Heart right ventricle (tissue), 16 donors: ENCODE results near the gene SARS1. TPM values are rescaled to one million over a fixed set of nuclear protein-coding genes. Genes with fewer than 3 reads are reported as not detected.

Experiments
- ATAC-seq, 8 donors: fragments of 200-7000 bp; cut with Tn5 transposase; one replicate each; pipeline ENCODE4 v1.9.1; 2020; ENCODE audit warnings: mild to moderate bottlenecking in 8 of 8, moderate library complexity in 8 of 8, moderate number of reproducible peaks in 1 of 8
- DNase-seq, 2 donors: peaks; one replicate each; pipeline ENCODE4 v3.0.0-alpha.2; 2020
- H3K27ac ChIP-seq, 10 donors: fragments of 200-600 bp; sonication (generic) in 2 of 10; one replicate each; pipeline versions ENCODE4 v1.5.0 to v1.8.0; 2020 to 2022; ENCODE audit warnings: mild to moderate bottlenecking in 3 of 10
- H3K27me3 ChIP-seq, 7 donors: fragments of 200-600 bp; one replicate each; pipeline ENCODE4 v1.8.0; 2021 to 2022; ENCODE audit warnings: mild to moderate bottlenecking in 2 of 7
- H3K36me3 ChIP-seq, 9 donors: fragments of 200-600 bp; sonication (generic) in 1 of 9; one replicate each; pipeline versions ENCODE4 v1.5.0 to v1.8.0; 2020 to 2022; ENCODE audit warnings: mild to moderate bottlenecking in 2 of 9
- H3K4me1 ChIP-seq, 9 donors: fragments of 200-600 bp; sonication (generic) in 1 of 9; one replicate each; pipeline versions ENCODE4 v1.5.0 to v1.8.0; 2020 to 2022; ENCODE audit warnings: mild to moderate bottlenecking in 4 of 9
- H3K4me3 ChIP-seq, 10 donors: fragments of 200-600 bp; sonication (generic) in 2 of 10; one replicate each; pipeline versions ENCODE4 v1.5.0 to v1.8.0; 2020 to 2022; ENCODE audit warnings: mild to moderate bottlenecking in 7 of 10, moderate library complexity in 2 of 10
- H3K9me3 ChIP-seq, 11 donors: fragments of 200-600 bp in 10 of 11; sonication (generic) in 2 of 11; one replicate each; pipeline versions ENCODE4 v1.5.0 to v1.8.0; 2013 to 2022; ENCODE audit warnings: mild to moderate bottlenecking in 2 of 11, control low read depth in 1 of 11, moderate library complexity in 1 of 11
- WGBS, 2 donors: extraction: QIAGEN DNeasy Blood & Tissue Kit; methylation state at CpG; one replicate each; pipeline ENCODE4 v1.1.7; 2013; ENCODE audit warnings: inconsistent platforms in 1 of 2; 5-methylcytosine and 5-hydroxymethylcytosine counted together
- intact Hi-C, 10 donors: fragments of 100-400 bp; cut with DNase I; formaldehyde crosslinking; loops; one replicate each; pipeline versions ENCODE4 v1.11.1 to v1.14.2; 2022
- polyA plus RNA-seq, 2 donors: library from polyadenylated mRNA; stranded (reverse); fragments of 200-250 nt; gene quantifications; one replicate each; pipeline ENCODE4 v1.2.3, GENCODE V29; 2013
- total RNA-seq, 10 donors: library from RNA; stranded (reverse); fragmentation: NEBNext Ultra II Directional in 3 of 10; extraction: Animal tissue kit (Norgen Biotek cat#: 25700) in 3 of 10; gene quantifications; one replicate each; pipeline versions ENCODE4 v1.2.1 to v1.2.4, GENCODE V29; 2021 to 2023
- TF ChIP-seq, protein P1 (sequence below), 9 donors: fragments of 200-600 bp; sonication (generic) in 2 of 9; IDR thresholded peaks; one replicate each; pipeline versions ENCODE4 v1.5.0 to v1.8.0; 2021 to 2022; ENCODE audit warnings: antibody characterized with exemption in 9 of 9, mild to moderate bottlenecking in 5 of 9, moderate library complexity in 1 of 9
- donor health status: Arrhythmogenic right ventricular cardiomyopathy.
- donor health status: ischemic (EF 13 %, LVEDD 7.1; RV severe dilation, severe dysfunction).
- donor health status: healthy with polysubstance abuse.
- donor health status: DM: no; HTN: yes; CAD: no.
- donor health status: DM: no; HTN: no; CAD: no.
- donor health status: ischemic (EF 25% LVEDD 6.9; RV normal size, moderate dysfunction).
- donor health status: ischemic (EF 25% LVEDD 5.7; RV mildly dilated, moderate dysfunction).
- donor health status: healthy.
- donor health status: DM: yes; HTN: yes; CAD: no.
- donor health status: Ischemic cardiomyopathy.
- donor health status: ischemic (EF 35%, LVEDD 5.7; RV mildly dilated, moderate dysfunction).
- donor health status: nonischemic (EF 11% LVEDD 7.7; RV severe dilation, severe dysfunction).
- donor health status: DM: yes; HTN: yes; CAD: no.
- donor health status: PGD.
- donor health status: ischemic (EF 29% LVEDD 5.4; RV normal size, mild dysfunction).
- donor health status: nonischemic (EF 23%, LVEDD 6.1; RV moderate dilation, normal function).

SARS1 gene
- total and polyA plus RNA-seq, 12 donors = 38.3 to 153 (median 99.2) TPM

DNA sequence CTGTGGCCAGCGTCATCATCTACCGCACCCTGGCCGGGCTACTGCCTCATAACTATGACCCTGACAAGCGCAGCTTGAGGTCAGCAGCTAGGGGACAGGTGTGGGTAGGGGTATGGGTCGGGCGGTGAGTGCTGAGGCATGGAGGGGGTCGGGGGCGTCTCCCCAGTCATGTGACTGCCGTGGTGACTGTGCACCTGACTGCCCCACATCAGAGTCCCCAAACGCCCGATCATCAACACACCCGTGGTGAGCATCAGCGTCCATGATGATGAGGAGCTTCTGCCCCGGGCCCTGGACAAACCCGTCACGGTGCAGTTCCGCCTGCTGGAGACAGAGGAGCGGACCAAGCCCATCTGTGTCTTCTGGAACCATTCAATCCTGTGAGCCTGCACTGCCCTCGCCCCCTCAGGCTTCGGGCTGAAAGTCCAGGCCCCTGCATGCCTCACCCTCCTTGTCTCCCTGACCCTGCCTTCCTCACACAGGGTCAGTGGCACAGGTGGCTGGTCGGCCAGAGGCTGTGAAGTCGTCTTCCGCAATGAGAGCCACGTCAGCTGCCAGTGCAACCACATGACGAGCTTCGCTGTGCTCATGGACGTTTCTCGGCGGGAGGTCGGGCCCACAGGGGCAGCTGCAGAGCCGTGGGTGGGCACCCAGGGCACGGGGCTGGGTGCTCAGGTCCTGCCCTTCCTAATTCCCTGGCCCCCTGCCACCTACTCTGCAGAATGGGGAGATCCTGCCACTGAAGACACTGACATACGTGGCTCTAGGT lies 55.7 kb downstream of the SARS1 start:
- Histone ChIP-seq H3K36me3 (no peaks in the 10 kb centered on the region), H3K27me3 (no peaks in the 10 kb centered on the region), H3K4me1 (peaks cover 0 to 4% (median 0%) of the 10 kb centered on the region in 9 donors), H3K27ac (no peak overlapping the region), H3K9me3 (no peaks in the 10 kb centered on the region), H3K4me3 (no peak overlapping the region)
- DNase-seq = no peak
- intact Hi-C loops = loop anchor here in 1 of 10 donors (10.0 kb wide), 1 partner anchor 265 kb away; the partner anchor contains the start of gene GPR61
- 91 to 93% methylated on average over 33 of the region's 33 CpGs for WGBS, 2 donors
- ATAC-seq = no peak
- TF ChIP-seq, protein P1, sequence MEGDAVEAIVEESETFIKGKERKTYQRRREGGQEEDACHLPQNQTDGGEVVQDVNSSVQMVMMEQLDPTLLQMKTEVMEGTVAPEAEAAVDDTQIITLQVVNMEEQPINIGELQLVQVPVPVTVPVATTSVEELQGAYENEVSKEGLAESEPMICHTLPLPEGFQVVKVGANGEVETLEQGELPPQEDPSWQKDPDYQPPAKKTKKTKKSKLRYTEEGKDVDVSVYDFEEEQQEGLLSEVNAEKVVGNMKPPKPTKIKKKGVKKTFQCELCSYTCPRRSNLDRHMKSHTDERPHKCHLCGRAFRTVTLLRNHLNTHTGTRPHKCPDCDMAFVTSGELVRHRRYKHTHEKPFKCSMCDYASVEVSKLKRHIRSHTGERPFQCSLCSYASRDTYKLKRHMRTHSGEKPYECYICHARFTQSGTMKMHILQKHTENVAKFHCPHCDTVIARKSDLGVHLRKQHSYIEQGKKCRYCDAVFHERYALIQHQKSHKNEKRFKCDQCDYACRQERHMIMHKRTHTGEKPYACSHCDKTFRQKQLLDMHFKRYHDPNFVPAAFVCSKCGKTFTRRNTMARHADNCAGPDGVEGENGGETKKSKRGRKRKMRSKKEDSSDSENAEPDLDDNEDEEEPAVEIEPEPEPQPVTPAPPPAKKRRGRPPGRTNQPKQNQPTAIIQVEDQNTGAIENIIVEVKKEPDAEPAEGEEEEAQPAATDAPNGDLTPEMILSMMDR (IDR thresholded peaks at IDR 0.05) = no peak

DNA sequence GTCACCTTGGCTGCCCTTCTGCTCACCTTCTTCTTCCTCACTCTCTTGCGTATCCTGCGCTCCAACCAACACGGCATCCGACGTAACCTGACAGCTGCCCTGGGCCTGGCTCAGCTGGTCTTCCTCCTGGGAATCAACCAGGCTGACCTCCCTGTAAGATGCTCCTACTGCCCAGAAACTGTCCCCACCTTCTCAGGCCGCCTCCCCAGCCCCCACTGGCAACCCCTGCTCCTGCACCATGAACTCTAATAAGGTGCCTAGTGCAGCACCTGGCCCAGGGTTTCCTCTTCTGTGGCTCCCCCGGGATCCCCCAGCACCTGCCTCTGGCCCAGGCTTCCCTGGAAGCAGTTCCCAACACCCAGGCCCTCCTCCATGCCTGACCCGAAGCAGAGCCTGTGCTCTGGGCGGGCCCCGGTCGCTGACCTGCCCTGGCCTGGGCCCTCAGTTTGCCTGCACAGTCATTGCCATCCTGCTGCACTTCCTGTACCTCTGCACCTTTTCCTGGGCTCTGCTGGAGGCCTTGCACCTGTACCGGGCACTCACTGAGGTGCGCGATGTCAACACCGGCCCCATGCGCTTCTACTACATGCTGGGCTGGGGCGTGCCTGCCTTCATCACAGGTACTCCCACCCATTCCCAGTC lies 56.4 kb downstream of the SARS1 start:
- intact Hi-C loops = loop anchor here in 2 of 10 donors (10.0 kb wide), 2 partner anchors 255 to 265 kb away; partner anchors contain the start of gene GPR61 (in 1 of the 2)
- H3K36me3 ChIP-seq = no peaks in the 10 kb centered on the region
- DNase-seq = no peak

DNA sequence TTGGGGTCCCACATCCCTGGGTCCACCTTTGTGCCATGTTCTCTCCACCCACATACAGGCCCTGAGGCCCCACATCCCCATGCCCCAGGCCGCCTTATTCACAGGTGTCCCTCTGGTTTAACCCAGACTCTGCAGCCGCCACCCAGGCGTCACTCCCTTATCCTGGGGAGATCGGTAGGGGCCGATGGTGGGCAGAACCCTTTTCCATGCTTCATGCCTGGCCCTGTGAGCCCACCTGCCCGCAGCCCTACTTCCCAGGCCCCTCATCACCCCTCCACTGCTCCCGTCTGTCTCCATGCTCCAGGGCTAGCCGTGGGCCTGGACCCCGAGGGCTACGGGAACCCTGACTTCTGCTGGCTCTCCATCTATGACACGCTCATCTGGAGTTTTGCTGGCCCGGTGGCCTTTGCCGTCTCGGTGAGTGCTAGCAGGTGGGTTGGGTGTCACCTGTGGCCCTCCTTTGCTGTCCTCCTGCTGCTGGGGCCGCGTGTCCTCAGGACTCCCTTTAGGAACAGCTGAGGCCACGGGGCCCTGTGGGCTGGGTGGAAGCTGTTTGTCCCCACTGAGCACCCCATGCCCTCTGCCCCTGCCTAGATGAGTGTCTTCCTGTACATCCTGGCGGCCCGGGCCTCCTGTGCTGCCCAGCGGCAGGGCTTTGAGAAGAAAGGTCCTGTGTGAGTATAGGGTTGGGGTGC lies 57.1 kb downstream of the SARS1 start:
- Histone ChIP-seq H3K4me1 (peaks cover 0 to 4% (median 0%) of the 10 kb centered on the region in 9 donors), H3K4me3 (no peak overlapping the region), H3K27ac (no peak overlapping the region), H3K9me3 (no peaks in the 10 kb centered on the region), H3K36me3 (no peaks in the 10 kb centered on the region), H3K27me3 (no peaks in the 10 kb centered on the region)
- intact Hi-C loops = loop anchor here in 1 of 10 donors (10.0 kb wide), 1 partner anchor 254 kb away; no protein-coding TSS in a partner anchor
- no peak for ATAC-seq
- TF ChIP-seq, protein P1 (IDR thresholded peaks at IDR 0.05) = no peak
- WGBS, 2 donors = 91 to 95% methylated on average over 19 to 20 of the region's 20 CpGs
- no peak for DNase-seq

More for the DNA sequence above, 56.4 kb downstream of the SARS1 start:
- TF ChIP-seq, protein P1 (IDR thresholded peaks at IDR 0.05) = no peak
- Histone ChIP-seq H3K27ac (no peak overlapping the region), H3K4me1 (peaks cover 0 to 4% (median 0%) of the 10 kb centered on the region in 9 donors), H3K27me3 (no peaks in the 10 kb centered on the region), H3K4me3 (no peak overlapping the region), H3K9me3 (no peaks in the 10 kb centered on the region)
- no peak for ATAC-seq
- WGBS, 2 donors = 95 to 97% methylated on average over 16 to 17 of the region's 17 CpGs

DNA sequence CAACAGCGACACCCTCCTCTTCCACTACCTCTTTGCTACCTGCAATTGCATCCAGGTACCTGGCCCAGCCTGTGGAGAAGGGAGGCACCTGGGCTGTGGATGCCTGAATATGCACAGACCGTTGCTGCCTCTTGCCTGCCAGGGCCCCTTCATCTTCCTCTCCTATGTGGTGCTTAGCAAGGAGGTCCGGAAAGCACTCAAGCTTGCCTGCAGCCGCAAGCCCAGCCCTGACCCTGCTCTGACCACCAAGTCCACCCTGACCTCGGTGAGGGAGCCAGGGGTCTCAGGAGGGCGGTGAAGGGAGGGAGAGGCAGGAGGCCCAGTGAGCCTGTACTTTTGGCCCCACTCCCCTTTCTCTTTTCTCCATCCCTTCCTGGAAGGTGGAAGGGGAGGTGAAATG lies 57.7 kb downstream of the SARS1 start:
- Histone ChIP-seq H3K36me3 (no peaks in the 10 kb centered on the region), H3K27me3 (no peaks in the 10 kb centered on the region), H3K27ac (no peak overlapping the region), H3K9me3 (no peaks in the 10 kb centered on the region), H3K4me1 (peaks cover 0 to 4% (median 0%) of the 10 kb centered on the region in 9 donors), H3K4me3 (no peak overlapping the region)
- TF ChIP-seq, protein P1 (IDR thresholded peaks at IDR 0.05) = no peak
- 87 to 94% methylated on average over 6 of the region's 6 CpGs for WGBS, 2 donors
- ATAC-seq (no peak), DNase-seq (no peak)
- intact Hi-C loops = loop anchor here in 1 of 10 donors (10.0 kb wide), 1 partner anchor 253 kb away; no protein-coding TSS in a partner anchor
